Vagina (tissue), 2 donors: ENCODE results near the gene SMAD6. TPM values are rescaled to one million over a fixed set of nuclear protein-coding genes. Genes with fewer than 3 reads are reported as not detected.
A peak's percentile ranks its signal among the peaks of the same experiment; 100 is the strongest.

ENCODE experiments used
- DNase-seq, 2 donors: peaks; one replicate each; pipeline ENCODE4 v3.0.0-alpha.2; 2017; ENCODE audit errors: extremely low spot score in 2 of 2
- H3K27ac ChIP-seq: fragments of 200-600 bp; sonication (generic); one replicate; pipeline ENCODE4 v1.5.1; 2019
- H3K27me3 ChIP-seq: fragments of 200-600 bp; sonication (generic); one replicate; pipeline ENCODE4 v1.5.1; 2019
- H3K36me3 ChIP-seq, 2 donors: fragments of 200-600 bp; sonication (generic); one replicate each; pipeline ENCODE4 v1.5.1; 2017 to 2019
- H3K4me1 ChIP-seq: fragments of 200-600 bp; sonication (generic); one replicate; pipeline ENCODE4 v1.5.1; 2019
- H3K4me3 ChIP-seq, 2 donors: fragments of 200-600 bp; sonication (generic); 1 replicate in 1 of 2; 2 replicates in 1 of 2; pipeline ENCODE4 v1.5.1; 2016 to 2019
- H3K9me3 ChIP-seq: fragments of 200-600 bp; sonication (generic); one replicate; pipeline ENCODE4 v1.5.1; 2019
- POLR2A ChIP-seq, 2 donors: fragments of 450-650 bp; IDR thresholded peaks; one replicate each; pipeline ENCODE4 v1.6.1; 2017; ENCODE audit warnings: antibody characterized with exemption in 2 of 2, mild to moderate bottlenecking in 2 of 2, moderate library complexity in 2 of 2
- POLR2AphosphoS5 ChIP-seq, 2 donors: sonication (generic); formaldehyde crosslinking; IDR thresholded peaks; one replicate each; pipeline ENCODE4 v1.9.0; 2017; ENCODE audit warnings: antibody characterized with exemption in 2 of 2, mild to moderate bottlenecking in 2 of 2, low read depth in 1 of 2; ENCODE audit not compliant: insufficient read depth in 1 of 2
- intact Hi-C: fragments of 100-400 bp; cut with DNase I; formaldehyde crosslinking; loops from one replicate; pipeline ENCODE4 v1.15.1; 2023
- total RNA-seq: library from RNA; depleted of rRNA; stranded (reverse); fragments of >200 nt; gene quantifications from one replicate; pipeline ENCODE4 v1.2.3, GENCODE V29; 2016
- TF ChIP-seq, protein P1 (sequence below), 3 experiments: fragments of 450-650 bp in 2 of 3; fragments of 200-600 bp in 1 of 3; sonication (generic) in 1 of 3; IDR thresholded peaks; one replicate each; pipeline ENCODE4 v1.5.1; 2017 to 2019; ENCODE audit warnings: antibody characterized with exemption in 3 of 3, mild to moderate bottlenecking in 2 of 3, moderate library complexity in 2 of 3

SMAD6 gene
- total RNA-seq, 1 donor from 2014 or later: 28.5 TPM

DNA sequence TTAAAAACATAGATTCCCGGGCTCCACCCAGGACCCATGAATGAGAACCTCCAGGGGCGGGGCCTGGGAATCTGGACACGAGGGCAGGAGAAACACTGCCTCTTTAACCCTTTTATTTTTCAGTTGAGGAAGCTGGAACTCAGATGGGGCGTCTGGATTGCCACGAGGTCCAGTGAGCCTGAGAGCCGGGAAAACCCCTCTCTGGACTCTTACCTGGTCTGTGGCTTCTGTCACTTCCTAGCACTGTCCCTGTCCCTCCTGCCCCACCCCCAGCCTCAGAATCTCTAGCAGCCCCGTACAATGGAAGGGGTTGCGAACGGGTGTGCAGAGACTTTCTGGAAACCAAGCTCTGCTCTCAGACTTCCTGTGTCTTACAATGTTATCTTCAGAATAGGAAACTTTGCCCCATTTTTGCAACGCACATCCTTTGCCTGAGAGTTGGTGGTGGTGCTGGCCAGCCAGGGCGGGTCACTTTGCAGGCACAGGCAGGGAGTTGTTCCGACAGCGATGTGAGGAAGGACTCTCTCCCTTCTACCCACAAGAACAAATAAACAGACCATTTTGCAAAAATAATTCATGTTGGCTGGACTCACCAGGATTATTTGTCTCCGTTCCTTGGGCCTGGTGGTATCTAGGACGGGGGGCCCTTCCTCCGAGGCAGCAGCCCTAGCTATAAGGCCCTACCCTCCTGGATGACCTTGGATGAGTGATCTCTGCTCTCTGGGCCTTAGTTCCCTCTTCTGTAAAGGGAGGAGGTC lies 59.1 kb downstream of the SMAD6 start:
- intact Hi-C loops: no loop called here
- H3K4me1 ChIP-seq: peaks cover 72% of the 10 kb centered on the region
- no peaks in the 10 kb centered on the region for H3K9me3 ChIP-seq
- peak overlapping the region; percentile 20 for H3K27ac ChIP-seq
- H3K36me3 ChIP-seq: no peaks in the 10 kb centered on the region
- no peaks in the 10 kb centered on the region for H3K27me3 ChIP-seq
- no peak for DNase-seq
- no peak overlapping the region for H3K4me3 ChIP-seq
- TF ChIP-seq POLR2AphosphoS5 (IDR thresholded peaks at IDR 0.05; ENCODE audit: insufficient read depth in 1 of 2, low read depth in 1 of 2) (no peak), POLR2A (IDR thresholded peaks at IDR 0.05) (no peak)
- TF ChIP-seq, protein P1, sequence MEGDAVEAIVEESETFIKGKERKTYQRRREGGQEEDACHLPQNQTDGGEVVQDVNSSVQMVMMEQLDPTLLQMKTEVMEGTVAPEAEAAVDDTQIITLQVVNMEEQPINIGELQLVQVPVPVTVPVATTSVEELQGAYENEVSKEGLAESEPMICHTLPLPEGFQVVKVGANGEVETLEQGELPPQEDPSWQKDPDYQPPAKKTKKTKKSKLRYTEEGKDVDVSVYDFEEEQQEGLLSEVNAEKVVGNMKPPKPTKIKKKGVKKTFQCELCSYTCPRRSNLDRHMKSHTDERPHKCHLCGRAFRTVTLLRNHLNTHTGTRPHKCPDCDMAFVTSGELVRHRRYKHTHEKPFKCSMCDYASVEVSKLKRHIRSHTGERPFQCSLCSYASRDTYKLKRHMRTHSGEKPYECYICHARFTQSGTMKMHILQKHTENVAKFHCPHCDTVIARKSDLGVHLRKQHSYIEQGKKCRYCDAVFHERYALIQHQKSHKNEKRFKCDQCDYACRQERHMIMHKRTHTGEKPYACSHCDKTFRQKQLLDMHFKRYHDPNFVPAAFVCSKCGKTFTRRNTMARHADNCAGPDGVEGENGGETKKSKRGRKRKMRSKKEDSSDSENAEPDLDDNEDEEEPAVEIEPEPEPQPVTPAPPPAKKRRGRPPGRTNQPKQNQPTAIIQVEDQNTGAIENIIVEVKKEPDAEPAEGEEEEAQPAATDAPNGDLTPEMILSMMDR (IDR thresholded peaks at IDR 0.05): no peak

GRCh38 chr15:66761726-66762595 lies 59.9 kb downstream of the SMAD6 start:
- Histone ChIP-seq H3K4me1 (peaks cover 71% of the 10 kb centered on the region), H3K27me3 (no peaks in the 10 kb centered on the region), H3K36me3 (no peaks in the 10 kb centered on the region), H3K4me3 (no peak overlapping the region), H3K27ac (peak overlapping the region; percentile 20), H3K9me3 (no peaks in the 10 kb centered on the region)
- intact Hi-C loops: no loop called here
- DNase-seq: no peak
- TF ChIP-seq POLR2AphosphoS5 (IDR thresholded peaks at IDR 0.05; ENCODE audit: insufficient read depth in 1 of 2, low read depth in 1 of 2): no peak
- no peak for TF ChIP-seq POLR2A (IDR thresholded peaks at IDR 0.05)
- TF ChIP-seq, protein P1 (IDR thresholded peaks at IDR 0.05): no peak

DNA sequence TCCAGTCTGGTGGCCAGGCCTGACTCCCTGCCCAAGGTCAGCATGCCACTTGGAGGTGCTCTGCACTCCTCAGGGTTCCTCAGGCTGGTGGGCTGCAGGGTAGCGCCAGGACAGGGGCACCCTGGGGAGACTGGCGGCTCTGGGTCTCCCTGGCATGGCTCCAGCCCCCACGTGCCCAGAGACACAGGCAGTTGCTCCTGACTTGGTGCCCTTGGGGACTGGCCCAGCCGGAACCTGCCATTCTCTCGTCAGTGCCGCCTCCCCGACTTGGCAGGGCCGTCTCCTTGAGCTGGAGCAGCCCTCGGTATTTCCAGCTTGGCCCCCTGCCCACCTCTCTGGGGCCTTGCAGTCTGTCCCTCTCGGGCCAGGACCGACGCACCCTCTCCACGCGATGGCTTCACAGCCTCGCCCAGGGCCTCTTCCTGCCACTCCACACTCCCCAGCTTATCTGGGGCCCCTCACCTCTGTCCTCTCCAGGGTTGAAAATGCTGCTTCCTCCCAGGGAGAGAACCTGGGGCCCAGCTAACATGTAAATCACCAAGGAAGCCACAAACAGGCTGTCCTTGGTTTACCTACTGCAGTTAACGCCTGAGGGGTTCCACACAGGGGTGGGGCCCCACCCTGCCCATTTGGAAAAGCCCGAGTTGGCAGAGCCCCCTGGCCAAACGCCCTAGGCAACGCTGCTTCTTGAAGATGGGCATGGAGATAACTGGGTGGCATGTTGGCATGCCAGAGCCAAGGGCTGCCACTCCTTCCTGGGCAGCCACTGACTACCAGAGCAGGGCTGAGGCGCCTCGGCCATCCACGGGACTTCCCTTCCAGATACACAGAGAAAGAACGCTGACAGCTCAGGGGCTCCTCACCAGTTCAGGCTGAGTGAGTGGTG lies 61.4 kb downstream of the SMAD6 start:
- Histone ChIP-seq H3K27ac (no peak overlapping the region), H3K4me1 (peaks cover 63% of the 10 kb centered on the region), H3K4me3 (no peak overlapping the region), H3K36me3 (no peaks in the 10 kb centered on the region), H3K9me3 (no peaks in the 10 kb centered on the region), H3K27me3 (no peaks in the 10 kb centered on the region)
- DNase-seq: no peak
- intact Hi-C loops: no loop called here
- peak in 1 of 2 donors; percentile 26 for TF ChIP-seq POLR2AphosphoS5 (IDR thresholded peaks at IDR 0.05; ENCODE audit: insufficient read depth in 1 of 2, low read depth in 1 of 2)
- TF ChIP-seq, protein P1 (IDR thresholded peaks at IDR 0.05): no peak

GRCh38 chr15:66764072-66764786 lies 62.2 kb downstream of the SMAD6 start:
- no peak overlapping the region for H3K27ac ChIP-seq
- TF ChIP-seq POLR2A (IDR thresholded peaks at IDR 0.05) (no peak), POLR2AphosphoS5 (IDR thresholded peaks at IDR 0.05; ENCODE audit: insufficient read depth in 1 of 2, low read depth in 1 of 2) (no peak)
- no peaks in the 10 kb centered on the region for H3K27me3 ChIP-seq
- intact Hi-C loops: no loop called here
- peaks cover 63% of the 10 kb centered on the region for H3K4me1 ChIP-seq
- H3K36me3 ChIP-seq: no peaks in the 10 kb centered on the region
- H3K9me3 ChIP-seq: no peaks in the 10 kb centered on the region
- H3K4me3 ChIP-seq: no peak overlapping the region
- no peak for DNase-seq
